ENCODE data around the gene ZFYVE19. TPM values are rescaled to one million over a fixed set of nuclear protein-coding genes. Genes with fewer than 3 reads are reported as not detected.
A peak's percentile ranks its signal among the peaks of the same experiment; 100 is the strongest.

Gene ZFYVE19
- total and polyA plus RNA-seq, 2 of the 4 experiments (the other 2 are of a cell fraction): 22.6 to 29.6 TPM

DNA sequence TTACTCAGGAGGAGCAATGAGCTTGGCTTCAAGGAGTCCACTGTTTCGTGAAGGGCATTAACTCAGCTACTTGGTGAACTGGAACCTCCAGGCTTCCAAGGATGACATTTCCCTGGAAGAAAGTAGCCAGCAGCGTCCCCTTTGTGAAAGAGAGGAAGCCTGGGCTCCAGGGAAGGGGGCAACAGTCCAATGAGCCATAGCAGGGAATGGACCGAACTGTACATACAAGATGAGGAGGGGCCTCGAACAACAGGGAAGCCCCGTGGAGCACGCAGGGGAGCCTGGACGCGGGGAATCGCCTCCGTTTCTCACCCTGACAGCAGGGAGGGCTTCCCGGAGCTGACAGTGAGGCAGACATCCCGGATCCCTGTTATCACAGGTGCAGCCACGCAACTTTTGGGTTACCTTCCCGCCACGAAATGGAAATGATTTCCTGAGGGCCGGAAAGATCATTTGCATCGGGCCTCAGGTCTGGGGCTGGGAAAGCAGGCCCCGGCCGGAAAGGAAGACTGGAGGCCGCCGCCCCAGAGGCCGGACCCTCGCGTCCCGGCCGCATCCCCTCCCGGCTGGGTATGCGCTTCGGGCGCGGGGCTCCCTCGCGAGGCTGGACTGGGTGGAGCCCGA is 36.5 kb downstream of the ZFYVE19 start:
- in situ Hi-C loops (cut with MboI; ENCODE audit: low sequenced_read_pairs): no loop called here
- no peak overlapping the region for H3K4ac ChIP-seq (ENCODE audit: low read depth, low read length)
- no peaks in the 10 kb centered on the region for H3K36me3 ChIP-seq (ENCODE audit: control insufficient read depth, insufficient read depth, low read length)
- no peaks in the 10 kb centered on the region for H3K9me3 ChIP-seq (ENCODE audit: control insufficient read depth, insufficient read depth, low read length)
- no peak overlapping the region for H2AK5ac ChIP-seq (ENCODE audit: low read depth, low read length)
- no peak overlapping the region for H3K56ac ChIP-seq (ENCODE audit: extremely low read depth, insufficient read depth, low read length)
- no peak overlapping the region for H2BK120ac ChIP-seq (ENCODE audit: low read depth, low read length)
- peak overlapping the region; percentile 69 for H3K23ac ChIP-seq (ENCODE audit: low read depth, low read length)
- DNase-seq (no peak), ATAC-seq (ENCODE audit: low read depth) (no peak)
- H2BK5ac ChIP-seq (ENCODE audit: low read depth, low read length, poor library complexity, severe bottlenecking): no peak overlapping the region
- H4K91ac ChIP-seq (ENCODE audit: insufficient read depth, low read depth, low read length): no peak overlapping the region
- H2BK20ac ChIP-seq (ENCODE audit: low read depth, low read length): no peak overlapping the region
- POLR2A ChIA-PET (ENCODE audit: unreplicated experiment): interaction anchor here (0.6 kb wide), 1 partner anchor 8 kb away, joined by 7 read pairs; no protein-coding TSS in a partner anchor
- intact Hi-C loops (cut with micrococcal nuclease): no loop called here
- WGBS, 2 experiments (ENCODE audit: extremely low coverage in 2 of 2, insufficient read length in 1 of 2): 24% methylated on average over 17 of the region's 34 CpGs; no CpG with 5 or more reads in 1 of the 2 experiments
- peaks cover 5% of the 10 kb centered on the region; the same call in 1 of the 2 replicates for H4K20me1 ChIP-seq (ENCODE audit: insufficient read depth, low read length)
- CTCF ChIA-PET: no interaction called here
- no peak for TF ChIP-seq CEBPB (IDR thresholded peaks at IDR 0.05; ENCODE audit: low read depth, low read length)
- TF ChIP-seq, protein P1, sequence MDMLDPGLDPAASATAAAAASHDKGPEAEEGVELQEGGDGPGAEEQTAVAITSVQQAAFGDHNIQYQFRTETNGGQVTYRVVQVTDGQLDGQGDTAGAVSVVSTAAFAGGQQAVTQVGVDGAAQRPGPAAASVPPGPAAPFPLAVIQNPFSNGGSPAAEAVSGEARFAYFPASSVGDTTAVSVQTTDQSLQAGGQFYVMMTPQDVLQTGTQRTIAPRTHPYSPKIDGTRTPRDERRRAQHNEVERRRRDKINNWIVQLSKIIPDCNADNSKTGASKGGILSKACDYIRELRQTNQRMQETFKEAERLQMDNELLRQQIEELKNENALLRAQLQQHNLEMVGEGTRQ (IDR thresholded peaks at IDR 0.05; ENCODE audit: low read depth, low read length): no peak
- TF ChIP-seq, protein P2, sequence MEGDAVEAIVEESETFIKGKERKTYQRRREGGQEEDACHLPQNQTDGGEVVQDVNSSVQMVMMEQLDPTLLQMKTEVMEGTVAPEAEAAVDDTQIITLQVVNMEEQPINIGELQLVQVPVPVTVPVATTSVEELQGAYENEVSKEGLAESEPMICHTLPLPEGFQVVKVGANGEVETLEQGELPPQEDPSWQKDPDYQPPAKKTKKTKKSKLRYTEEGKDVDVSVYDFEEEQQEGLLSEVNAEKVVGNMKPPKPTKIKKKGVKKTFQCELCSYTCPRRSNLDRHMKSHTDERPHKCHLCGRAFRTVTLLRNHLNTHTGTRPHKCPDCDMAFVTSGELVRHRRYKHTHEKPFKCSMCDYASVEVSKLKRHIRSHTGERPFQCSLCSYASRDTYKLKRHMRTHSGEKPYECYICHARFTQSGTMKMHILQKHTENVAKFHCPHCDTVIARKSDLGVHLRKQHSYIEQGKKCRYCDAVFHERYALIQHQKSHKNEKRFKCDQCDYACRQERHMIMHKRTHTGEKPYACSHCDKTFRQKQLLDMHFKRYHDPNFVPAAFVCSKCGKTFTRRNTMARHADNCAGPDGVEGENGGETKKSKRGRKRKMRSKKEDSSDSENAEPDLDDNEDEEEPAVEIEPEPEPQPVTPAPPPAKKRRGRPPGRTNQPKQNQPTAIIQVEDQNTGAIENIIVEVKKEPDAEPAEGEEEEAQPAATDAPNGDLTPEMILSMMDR (conservative IDR thresholded peaks at IDR 0.05; ENCODE audit: low read depth, low read length): no peak
- TF ChIP-seq SMC3 (IDR thresholded peaks at IDR 0.05; ENCODE audit: low read depth, low read length): no peak
- TF ChIP-seq RCOR1 (IDR thresholded peaks at IDR 0.05; ENCODE audit: insufficient replicate concordance, low read length): no peak
- no peak for TF ChIP-seq NFE2L2 (IDR thresholded peaks at IDR 0.05; ENCODE audit: low read depth, low read length)
- TF ChIP-seq BHLHE40 (IDR thresholded peaks at IDR 0.05; ENCODE audit: low read depth, low read length): no peak
- no peak for TF ChIP-seq RFX5 (IDR thresholded peaks at IDR 0.05; ENCODE audit: low read depth, low read length)
- TF ChIP-seq MAZ (IDR thresholded peaks at IDR 0.05; ENCODE audit: borderline replicate concordance, low read depth, low read length): no peak
- TF ChIP-seq RAD21 (IDR thresholded peaks at IDR 0.05; ENCODE audit: low read length): no peak
- no peak for TF ChIP-seq MAFK (IDR thresholded peaks at IDR 0.05; ENCODE audit: low read depth, low read length)
- no peak for TF ChIP-seq CHD1 (IDR thresholded peaks at IDR 0.05; ENCODE audit: low read depth, low read length)
- TF ChIP-seq, protein P3, sequence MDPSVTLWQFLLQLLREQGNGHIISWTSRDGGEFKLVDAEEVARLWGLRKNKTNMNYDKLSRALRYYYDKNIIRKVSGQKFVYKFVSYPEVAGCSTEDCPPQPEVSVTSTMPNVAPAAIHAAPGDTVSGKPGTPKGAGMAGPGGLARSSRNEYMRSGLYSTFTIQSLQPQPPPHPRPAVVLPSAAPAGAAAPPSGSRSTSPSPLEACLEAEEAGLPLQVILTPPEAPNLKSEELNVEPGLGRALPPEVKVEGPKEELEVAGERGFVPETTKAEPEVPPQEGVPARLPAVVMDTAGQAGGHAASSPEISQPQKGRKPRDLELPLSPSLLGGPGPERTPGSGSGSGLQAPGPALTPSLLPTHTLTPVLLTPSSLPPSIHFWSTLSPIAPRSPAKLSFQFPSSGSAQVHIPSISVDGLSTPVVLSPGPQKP (IDR thresholded peaks at IDR 0.05; ENCODE audit: borderline replicate concordance, low read depth, low read length): no peak
- no peak for TF ChIP-seq FOS (IDR thresholded peaks at IDR 0.05; ENCODE audit: low read depth, low read length)
- TF ChIP-seq POLR2A (IDR thresholded peaks at IDR 0.05; ENCODE audit: low read depth, low read length): no peak
- TF ChIP-seq MXI1 (IDR thresholded peaks at IDR 0.05; ENCODE audit: borderline replicate concordance, low read depth, low read length): no peak
- BruUV-seq (replicated peaks): no TSS peak
- H4K5ac ChIP-seq (ENCODE audit: low read depth, low read length): no peak overlapping the region
- peak overlapping the region; percentile 75 for H2AK9ac ChIP-seq (replicated peaks; ENCODE audit: low read depth, low read length, poor library complexity)
- H3K27me3 ChIP-seq (ENCODE audit: control insufficient read depth, insufficient read depth, low read length): peaks cover 38% of the 10 kb centered on the region
- H3K79me1 ChIP-seq (ENCODE audit: low read depth in 1 of 2, low read length in 2 of 2): no peaks in the 10 kb centered on the region
- peak overlapping the region; percentile 26; the same call in 1 of the 2 replicates for H3K4me3 ChIP-seq (ENCODE audit: insufficient read depth, low read depth, low read length)
- no peaks in the 10 kb centered on the region for H3K9me1 ChIP-seq (ENCODE audit: insufficient read depth, low read length)
- H4K8ac ChIP-seq (ENCODE audit: low read depth in 2 of 2, low read length in 2 of 2): no peak overlapping the region
- H3K14ac ChIP-seq (replicated peaks; ENCODE audit: low read depth, low read length): no peak overlapping the region
- peaks cover 5% of the 10 kb centered on the region for H3K4me1 ChIP-seq (ENCODE audit: control insufficient read depth, insufficient read depth, low read length)
- no peak overlapping the region for H2BK15ac ChIP-seq (ENCODE audit: low read depth, low read length)
- H3K18ac ChIP-seq (ENCODE audit: low read depth, low read length): no peak overlapping the region
- H3K27ac ChIP-seq (ENCODE audit: insufficient read depth, low read length): no peak overlapping the region
- peak overlapping the region; percentile 76 for H2AFZ ChIP-seq (replicated peaks; ENCODE audit: low read length, poor library complexity)
- no peak overlapping the region for H3K4me2 ChIP-seq (ENCODE audit: low read depth, low read length)
- H3K9ac ChIP-seq (ENCODE audit: low read depth, low read length): no peak overlapping the region
- dilution Hi-C loops (cut with HindIII; ENCODE audit: low sequenced_read_pairs, unreplicated experiment): no loop called here
